ENCODE measurements around the gene SEMA4C. TPM values are rescaled to one million over a fixed set of nuclear protein-coding genes. Genes with fewer than 3 reads are reported as not detected.

SEMA4C gene
- total RNA-seq, 4 donors from 2014 or later: 54.4 to 82.7 (median 75.4) TPM

DNA sequence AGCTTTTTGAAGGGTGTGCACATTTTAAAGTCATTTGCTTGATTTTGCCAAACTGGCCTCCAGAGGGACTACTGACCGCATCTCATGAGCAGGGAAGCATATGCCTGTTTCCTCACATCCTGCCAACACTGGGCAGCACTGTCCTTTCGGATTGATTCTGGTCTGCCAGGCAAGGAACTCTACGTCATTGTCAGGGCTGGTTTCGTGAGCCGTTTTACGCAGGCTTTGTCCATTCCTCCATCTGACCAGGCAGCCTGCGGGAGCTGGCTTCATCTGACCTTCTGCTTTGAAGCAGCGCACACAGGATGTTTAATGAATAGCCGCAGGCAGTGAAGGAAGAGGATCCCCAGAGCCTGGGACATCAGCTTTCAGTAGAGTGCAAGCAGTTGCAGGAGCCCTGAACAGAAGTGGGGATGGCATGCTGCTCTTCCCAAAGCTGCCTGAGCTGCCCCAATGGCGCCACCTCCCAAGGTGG is 46.3 kb upstream of the SEMA4C start:
- Histone ChIP-seq H3K4me3 (peak overlapping the region in 1 of 4 donors; percentile 22), H3K27ac (replicated peaks in 1 of 4) (peak overlapping the region; percentile 21 to 38 (median 34)), H3K4me1 (peaks cover 26 to 37% (median 31%) of the 10 kb centered on the region in 4 donors), H3K27me3 (no peaks in the 10 kb centered on the region), H3K36me3 (no peaks in the 10 kb centered on the region), H3K9me3 (no peaks in the 10 kb centered on the region)
- intact Hi-C loops (cut with DNase I): no loop called here
- TF ChIP-seq POLR2AphosphoS5 (IDR thresholded peaks at IDR 0.05) (peak in 1 of 2 donors; percentile 16), EP300 (IDR thresholded peaks at IDR 0.05) (no peak)
- TF ChIP-seq, protein P1, sequence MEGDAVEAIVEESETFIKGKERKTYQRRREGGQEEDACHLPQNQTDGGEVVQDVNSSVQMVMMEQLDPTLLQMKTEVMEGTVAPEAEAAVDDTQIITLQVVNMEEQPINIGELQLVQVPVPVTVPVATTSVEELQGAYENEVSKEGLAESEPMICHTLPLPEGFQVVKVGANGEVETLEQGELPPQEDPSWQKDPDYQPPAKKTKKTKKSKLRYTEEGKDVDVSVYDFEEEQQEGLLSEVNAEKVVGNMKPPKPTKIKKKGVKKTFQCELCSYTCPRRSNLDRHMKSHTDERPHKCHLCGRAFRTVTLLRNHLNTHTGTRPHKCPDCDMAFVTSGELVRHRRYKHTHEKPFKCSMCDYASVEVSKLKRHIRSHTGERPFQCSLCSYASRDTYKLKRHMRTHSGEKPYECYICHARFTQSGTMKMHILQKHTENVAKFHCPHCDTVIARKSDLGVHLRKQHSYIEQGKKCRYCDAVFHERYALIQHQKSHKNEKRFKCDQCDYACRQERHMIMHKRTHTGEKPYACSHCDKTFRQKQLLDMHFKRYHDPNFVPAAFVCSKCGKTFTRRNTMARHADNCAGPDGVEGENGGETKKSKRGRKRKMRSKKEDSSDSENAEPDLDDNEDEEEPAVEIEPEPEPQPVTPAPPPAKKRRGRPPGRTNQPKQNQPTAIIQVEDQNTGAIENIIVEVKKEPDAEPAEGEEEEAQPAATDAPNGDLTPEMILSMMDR (IDR thresholded peaks at IDR 0.05): peak in 1 of 3 experiments; percentile 28
- no peak for DNase-seq (ENCODE audit: extremely low spot score)
- WGBS: 71% methylated on average over 10 of the region's 10 CpGs

DNA sequence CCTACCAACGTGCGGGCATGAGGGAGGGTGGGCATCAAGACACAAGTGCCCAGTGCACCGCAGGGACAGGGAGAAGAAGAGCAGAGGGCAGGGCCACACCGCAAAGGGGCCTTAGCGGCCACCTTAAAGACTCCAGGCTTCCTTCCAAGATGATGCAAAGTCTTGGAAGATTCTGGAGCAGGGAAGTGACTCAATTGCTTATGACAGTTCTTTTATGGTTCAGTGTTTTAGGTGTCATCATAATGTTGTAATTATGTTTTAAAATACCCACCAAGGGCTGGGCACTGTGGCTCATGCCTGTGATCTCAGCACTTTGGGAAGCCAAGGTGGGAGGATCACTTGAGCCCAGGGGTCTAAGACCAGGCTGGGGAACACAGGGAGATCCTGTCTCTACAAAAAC is 44.5 kb upstream of the SEMA4C start:
- H3K9me3 ChIP-seq: no peaks in the 10 kb centered on the region
- 76% methylated on average over 5 of the region's 5 CpGs for WGBS
- no peak for DNase-seq (ENCODE audit: extremely low spot score)
- TF ChIP-seq POLR2AphosphoS5 (IDR thresholded peaks at IDR 0.05): peak in 1 of 2 donors; percentile 41
- TF ChIP-seq, protein P1 (IDR thresholded peaks at IDR 0.05): no peak
- no peak overlapping the region for H3K27ac ChIP-seq (replicated peaks in 1 of 4)
- H3K4me1 ChIP-seq: peaks cover 27 to 42% (median 31%) of the 10 kb centered on the region in 4 donors
- no peaks in the 10 kb centered on the region for H3K36me3 ChIP-seq
- no peaks in the 10 kb centered on the region for H3K27me3 ChIP-seq
- H3K4me3 ChIP-seq: no peak overlapping the region
- intact Hi-C loops (cut with DNase I): no loop called here

DNA sequence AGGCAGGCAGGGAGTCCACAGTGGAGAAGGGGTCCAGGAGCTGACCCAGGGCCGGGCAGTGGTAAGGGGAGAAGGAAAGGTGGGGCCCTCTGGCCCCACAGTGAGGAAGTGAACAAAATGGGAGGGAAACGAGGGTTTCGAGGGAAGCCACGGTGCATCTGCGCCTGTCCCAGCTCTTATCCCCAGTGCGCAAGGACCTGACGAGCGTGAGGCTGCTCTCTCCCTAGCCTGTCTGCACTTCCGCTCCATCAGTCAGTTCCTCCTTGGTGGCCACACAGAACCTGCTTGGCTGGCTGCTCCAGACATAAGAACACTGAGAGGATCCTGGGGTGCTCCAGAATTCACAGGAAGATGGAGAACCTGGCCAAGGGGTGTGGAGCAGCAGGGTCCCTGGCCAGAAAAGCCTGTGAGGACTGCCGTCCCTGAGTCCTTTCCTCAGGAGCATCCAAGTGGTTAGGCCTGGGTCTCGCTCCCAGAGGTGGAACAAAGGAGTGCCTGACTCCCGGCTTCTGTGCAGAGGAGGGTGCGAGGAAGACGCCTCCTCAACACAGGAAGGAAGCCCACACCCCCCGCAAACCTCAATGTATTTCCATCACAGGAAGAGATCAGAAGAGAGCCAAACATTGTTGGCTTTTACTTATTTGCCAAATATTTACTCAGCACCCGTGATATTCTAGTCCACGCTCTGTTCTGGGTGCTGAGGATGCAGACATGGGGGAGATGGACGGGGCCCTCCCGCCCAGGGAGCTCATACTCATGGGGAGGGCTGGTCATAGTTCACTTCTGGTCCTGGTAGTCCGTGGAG is 43.7 kb upstream of the SEMA4C start:
- H3K9me3 ChIP-seq: no peaks in the 10 kb centered on the region
- H3K4me1 ChIP-seq: peaks cover 33 to 50% (median 35%) of the 10 kb centered on the region in 4 donors
- no peaks in the 10 kb centered on the region for H3K36me3 ChIP-seq
- intact Hi-C loops (cut with DNase I): no loop called here
- peak overlapping the region in 2 of 4 donors; percentile 20 to 21 for H3K27ac ChIP-seq (replicated peaks in 1 of 4)
- DNase-seq (ENCODE audit: extremely low spot score): no peak
- WGBS: 62% methylated on average over 20 of the region's 20 CpGs
- H3K4me3 ChIP-seq: no peak overlapping the region
- no peak for TF ChIP-seq POLR2AphosphoS5 (IDR thresholded peaks at IDR 0.05)
- TF ChIP-seq EP300 (IDR thresholded peaks at IDR 0.05): no peak
- no peak for TF ChIP-seq POLR2A (IDR thresholded peaks at IDR 0.05; ENCODE audit: low read depth)
- TF ChIP-seq, protein P1 (IDR thresholded peaks at IDR 0.05): no peak
- H3K27me3 ChIP-seq: no peaks in the 10 kb centered on the region

- H3K4me1 ChIP-seq: peaks cover 38 to 55% (median 41%) of the 10 kb centered on the region in 4 donors
- intact Hi-C loops (cut with DNase I): no loop called here
These were observed 43.2 kb upstream of the SEMA4C start for GRCh38 chr2:96913117-96913397.

More at GRCh38 chr2:96913117-96913397, 43.2 kb upstream of the SEMA4C start:
- Histone ChIP-seq H3K36me3 (no peaks in the 10 kb centered on the region), H3K9me3 (no peaks in the 10 kb centered on the region), H3K27me3 (no peaks in the 10 kb centered on the region), H3K27ac (replicated peaks in 1 of 4) (peak overlapping the region in 1 of 4 donors; percentile 21), H3K4me3 (no peak overlapping the region)
- DNase-seq (ENCODE audit: extremely low spot score): no peak
- TF ChIP-seq POLR2AphosphoS5 (IDR thresholded peaks at IDR 0.05): no peak
- no peak for TF ChIP-seq EP300 (IDR thresholded peaks at IDR 0.05)
- TF ChIP-seq, protein P1 (IDR thresholded peaks at IDR 0.05): no peak
- TF ChIP-seq POLR2A (IDR thresholded peaks at IDR 0.05; ENCODE audit: low read depth): no peak
- WGBS: 63% methylated on average over 5 of the region's 5 CpGs
